ENCODE data around the gene SRL.
"Not testable (repeated sequence)": the region's sequence is repeated elsewhere in the genome, so short reads cannot be mapped to it uniquely, and the experiment has no call there.

SRL gene

DNA sequence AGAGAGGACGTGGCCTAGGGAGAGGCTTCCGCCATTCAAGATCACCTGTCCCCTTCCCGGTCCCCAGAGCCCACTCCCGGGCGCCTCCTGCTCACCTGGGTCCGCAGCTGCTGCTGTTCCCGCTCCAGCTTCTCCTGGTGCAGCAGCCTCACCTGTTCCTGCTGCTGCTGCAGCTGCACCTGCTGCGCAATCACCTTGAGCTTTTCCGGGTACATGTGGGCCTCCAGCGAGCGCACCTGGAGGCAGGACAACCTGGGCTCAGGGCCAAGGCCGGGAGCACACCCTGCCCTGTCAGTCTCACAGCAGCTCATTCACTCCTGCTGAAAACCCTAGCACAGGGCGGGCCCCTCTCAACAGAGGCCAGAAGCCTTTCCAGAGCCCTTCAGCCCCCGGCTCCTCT lies 18.5 kb upstream of the SRL start:
- no peak for DNase-seq

DNA sequence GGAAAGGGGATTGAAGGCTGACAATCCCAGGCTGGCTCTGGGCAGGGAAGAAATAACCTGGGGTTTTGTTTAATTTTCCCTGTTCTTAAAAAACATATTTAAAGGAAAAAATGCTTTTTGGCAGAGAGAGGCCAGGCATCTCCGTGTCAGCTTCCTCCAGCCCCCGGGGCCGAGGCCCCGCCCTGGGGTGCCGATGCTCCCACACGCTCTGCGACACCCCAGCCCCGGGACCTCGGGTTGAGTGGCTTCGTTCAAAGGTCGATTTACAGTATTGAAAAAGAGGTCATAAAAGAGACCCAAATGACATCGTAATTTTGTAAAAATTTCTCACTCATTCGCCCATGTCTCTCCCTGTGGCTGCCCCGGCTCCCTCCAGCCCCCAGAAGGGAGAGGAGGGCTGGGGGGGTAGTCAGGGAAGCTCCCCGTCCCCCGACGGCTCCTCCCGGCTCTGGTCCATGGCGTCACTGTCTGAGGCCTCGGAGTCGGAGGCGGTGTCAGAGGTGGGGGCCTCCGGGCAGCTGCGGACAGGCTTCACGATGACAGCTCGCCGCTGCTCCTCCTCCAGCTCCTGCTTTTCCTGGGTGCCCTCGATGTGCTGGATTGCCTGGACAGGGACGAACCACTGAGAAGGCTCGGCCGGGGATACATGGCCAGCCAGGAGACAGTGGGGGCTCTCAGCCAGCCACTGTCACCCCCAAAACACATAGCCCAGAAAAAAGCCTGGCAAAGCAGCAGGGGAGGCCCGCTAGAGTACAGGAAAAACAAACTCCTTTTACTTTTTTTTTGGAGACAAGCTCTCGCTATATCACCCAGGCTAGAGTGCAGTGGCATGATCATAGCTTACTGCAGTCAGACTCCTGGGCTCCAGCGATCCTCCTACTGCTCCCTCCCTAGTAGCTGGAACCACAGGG lies 16.0 kb upstream of the SRL start:
- no peak for DNase-seq

DNA sequence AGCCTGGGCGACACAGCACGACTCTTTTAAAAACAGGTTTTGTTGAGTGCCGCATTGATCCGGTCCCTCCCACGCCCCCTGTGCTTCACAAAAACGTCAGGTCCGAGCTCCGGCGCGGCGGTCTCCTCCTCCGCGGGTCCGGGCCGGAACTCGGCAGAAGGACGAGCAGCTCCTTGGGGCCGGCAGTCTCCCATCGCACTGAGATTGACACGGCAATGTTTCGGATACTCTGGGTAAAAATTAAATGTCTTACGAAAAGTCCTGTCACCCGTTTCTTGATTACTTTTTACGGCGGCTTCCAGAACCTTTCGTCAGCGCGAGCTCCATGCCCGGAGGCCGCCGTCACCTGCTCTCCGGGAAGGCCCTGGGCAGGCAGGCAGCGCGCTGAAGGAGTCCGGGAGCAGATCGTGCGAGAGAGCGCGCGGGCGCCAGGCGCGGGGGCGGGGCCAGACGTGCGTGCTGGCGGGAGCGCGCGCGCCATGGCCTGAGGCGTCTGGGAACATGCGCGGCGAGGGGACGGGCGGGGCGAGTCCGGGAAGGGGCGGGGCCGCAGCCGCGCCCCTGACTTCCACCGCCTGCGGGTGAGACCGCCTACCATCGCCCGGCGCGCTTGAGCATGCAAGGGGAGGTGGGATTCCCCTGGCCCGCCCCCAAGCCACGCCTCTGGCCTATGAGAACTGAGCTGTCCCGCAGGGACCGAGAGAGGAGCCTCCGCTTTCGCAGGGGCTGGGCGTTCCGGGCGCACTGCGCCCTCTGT lies 11.7 kb upstream of the SRL start:
- DNase-seq: peak; percentile 94 to 98

DNA sequence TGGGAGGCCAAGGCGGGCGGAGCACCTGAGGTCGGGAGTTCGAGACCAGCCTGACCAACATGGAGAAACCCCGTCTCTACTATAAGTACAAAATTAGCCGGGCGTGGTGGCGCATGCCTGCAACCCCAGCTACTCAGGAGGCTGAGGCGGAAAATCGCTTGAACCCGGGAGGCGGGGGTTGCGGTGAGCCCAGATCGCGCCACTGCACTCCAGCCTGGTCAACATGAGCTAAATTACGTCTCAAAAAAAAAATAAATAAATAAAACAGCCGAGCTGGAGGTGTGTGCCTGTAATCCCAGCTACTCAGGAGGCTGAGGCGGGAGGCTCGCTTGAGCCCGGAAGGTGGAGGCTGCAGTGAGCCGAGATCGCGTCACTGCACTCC lies 11.1 kb upstream of the SRL start:
- not testable (repeated sequence) for DNase-seq

DNA sequence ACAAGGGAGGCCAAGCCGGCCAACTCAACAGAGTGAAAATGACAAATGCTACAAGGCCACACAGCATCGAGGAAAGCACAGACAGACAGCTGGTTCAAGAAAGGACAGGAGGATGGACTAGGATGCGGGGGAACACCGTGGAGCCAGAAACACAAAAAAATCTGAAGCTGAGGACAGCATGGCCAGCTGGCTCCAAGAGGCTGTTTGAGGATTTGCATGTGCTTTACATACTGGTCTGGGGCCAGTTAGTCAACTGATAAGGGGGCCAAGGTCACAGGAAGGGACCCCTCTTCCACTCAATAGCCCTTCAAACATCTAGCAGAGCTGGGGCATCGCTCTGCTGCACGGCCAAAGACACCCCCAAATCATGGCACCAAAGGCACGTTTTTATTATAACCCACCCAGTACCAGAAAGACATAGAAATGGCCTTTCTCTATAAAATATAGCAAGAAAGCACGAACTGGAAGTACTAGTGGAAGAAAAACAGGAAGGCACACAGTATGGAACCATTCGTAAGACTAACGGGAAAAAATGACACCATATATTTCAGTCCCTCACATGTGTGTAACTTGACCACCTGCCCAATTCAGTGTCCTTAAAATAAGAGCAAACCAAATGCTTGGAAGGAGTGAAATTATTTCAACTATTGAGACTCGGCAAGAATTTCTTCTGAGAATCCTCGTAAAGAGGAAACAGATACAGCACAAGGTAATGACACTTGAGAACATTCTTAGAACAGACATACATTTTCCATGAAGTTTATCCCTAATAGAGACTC lies 7.8 kb upstream of the SRL start:
- DNase-seq: peak; percentile 86 to 88

DNA sequence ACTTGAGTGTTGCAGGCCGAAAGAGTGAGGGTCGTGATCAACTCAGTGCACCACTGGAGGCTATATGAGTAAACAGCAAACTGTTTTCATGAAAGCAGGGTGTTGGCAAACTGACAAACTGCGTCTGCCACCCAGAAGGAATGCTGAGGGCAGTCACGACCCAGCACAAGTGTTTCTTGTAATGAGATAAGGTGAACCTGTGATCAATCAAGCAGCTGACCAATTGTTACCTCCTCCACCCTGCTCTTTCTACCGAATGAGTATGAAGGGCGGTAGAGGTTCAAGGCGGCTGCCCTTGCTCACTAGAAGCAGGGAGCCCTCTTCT lies 5.5 kb upstream of the SRL start:
- no peak for DNase-seq

DNA sequence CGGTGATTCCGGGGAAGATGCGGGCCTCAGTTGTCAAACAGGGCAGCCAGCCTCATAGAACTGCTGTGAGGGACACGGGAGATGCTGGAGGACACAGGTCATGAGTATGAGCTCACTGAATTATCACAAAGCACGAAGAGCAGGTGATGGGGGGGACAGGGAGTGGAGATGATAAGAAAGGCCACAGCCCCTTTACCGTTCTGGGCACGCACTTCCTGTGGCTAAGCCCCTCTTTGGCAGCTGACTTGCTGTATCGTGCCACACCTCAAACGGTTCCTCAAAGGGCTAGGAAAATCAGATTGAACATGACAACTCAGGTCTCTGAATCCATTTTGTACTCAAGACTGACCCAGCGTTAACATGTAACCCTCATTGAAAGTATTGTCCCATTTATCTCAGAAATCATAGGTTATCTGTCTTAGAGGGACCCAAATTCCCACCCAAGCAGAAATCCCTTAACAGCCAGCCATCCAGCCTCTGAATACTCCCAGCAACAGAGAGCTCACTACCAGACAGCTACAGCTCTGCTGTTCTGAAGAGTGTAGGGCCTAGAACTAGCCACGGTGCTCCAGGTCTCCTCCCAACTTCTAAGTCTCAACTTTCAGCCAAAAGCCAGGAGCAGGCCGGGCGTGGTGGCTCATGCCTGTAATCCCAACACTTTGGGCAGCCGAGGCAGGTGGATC lies 5.0 kb upstream of the SRL start:
- peak in 1 of 2 experiments; percentile 34 for DNase-seq

DNA sequence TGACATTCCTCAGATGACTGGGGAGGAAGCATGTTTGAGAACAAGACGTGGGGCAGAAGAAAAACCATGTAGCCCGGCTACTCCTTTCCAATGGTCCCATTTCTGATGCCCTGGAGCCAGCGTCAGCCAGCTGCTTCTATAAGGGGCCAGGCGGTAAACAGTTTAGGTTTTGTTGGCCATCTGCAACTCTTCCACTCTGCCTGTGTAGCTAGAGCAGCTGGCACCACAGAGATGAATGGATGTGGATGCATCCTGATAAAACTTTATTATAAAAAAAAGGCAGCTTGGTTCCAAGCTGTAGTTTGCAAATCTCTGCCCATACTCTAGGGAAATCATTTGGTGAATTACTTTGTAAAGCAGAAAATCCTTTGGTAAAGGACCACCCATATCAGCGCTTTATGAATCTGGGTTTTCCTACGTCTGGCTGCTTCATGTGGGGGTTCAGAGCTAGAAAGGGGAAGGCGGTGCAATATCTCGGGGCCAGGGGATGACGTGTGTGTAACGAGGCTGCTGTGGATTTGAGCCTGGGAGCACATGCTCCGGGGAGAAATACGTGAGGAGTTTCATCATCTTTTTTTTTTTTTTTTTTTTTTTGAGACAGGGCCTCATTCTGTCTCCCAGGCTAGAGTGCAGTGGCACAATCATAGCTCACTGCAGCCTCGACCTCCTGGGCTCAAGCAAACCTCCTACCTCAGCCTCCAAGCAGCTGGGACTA lies 3.4 kb upstream of the SRL start:
- peak in 1 of 2 experiments; percentile 39 for DNase-seq

DNA sequence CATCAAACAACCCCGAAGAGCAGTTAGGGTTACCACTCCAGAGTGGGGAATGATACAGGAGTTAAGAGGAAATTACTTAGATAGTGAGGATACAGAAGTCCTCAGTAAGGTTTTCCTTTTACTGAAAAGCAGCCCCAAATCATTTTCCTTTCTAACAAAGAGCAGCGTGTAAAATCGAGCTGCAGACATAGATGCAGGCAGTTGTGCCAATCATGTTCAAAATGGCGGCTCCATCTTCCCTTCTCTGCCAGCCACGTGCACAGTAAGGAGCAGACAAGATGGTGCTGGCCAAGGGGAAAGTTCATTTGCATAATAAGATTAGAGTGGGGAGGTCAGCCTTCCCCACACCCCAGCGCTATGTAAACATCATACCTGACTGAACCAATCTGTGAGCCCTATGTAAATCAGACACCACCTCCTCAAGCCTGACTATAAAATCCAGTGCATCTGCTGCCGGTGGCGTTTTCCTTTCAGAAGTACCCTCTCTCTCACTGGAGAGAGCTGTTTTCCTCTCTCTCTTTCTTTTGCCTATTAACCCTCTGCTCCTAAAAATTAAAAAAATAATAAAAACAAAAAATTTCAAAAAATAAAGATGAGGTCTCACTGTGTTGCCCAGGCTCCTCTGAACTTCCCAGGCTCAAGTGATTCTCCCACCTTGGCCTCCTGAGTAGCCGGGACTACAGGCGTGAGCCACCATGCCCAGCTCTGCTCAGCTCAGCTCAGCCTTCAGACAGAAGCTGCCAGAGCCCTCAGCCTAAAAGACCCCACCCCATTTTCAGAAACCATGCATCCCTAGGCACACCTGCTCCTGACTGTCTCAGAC lies 2.6 kb upstream of the SRL start:
- DNase-seq: peak; percentile 93 to 95

DNA sequence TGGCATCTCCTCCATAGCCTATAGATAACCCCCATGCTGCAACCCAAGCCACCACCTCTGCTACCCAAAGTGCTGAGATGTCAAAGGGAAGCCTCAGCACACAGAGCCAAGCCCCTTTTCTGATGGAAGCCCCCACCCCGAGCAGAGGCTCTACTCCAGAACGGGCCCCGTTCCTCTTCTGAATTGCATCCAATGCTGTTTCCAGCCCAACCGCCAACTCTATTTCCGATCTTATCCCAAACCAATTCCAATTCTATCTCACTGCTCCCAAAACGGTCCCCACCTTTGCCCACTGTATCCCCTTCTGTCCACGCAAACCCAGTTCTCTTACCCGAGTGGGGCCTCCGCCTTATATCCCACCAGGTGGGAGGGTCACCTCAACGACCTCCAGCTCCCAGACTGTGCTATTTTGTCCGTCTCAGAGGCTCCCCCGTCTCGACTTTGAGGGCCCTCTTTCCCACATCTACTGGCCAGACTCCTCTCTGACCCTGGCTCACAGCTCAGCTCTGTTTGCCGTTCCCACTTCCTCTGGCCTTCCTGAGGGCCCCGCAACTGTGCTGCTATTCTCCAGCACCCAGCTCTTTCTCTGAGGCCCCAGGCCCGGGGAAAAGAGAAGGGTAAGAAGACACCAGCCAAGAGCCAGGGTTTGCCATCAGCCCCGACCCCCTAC lies 487 bp downstream of the SRL start:
- DNase-seq: no peak

DNA sequence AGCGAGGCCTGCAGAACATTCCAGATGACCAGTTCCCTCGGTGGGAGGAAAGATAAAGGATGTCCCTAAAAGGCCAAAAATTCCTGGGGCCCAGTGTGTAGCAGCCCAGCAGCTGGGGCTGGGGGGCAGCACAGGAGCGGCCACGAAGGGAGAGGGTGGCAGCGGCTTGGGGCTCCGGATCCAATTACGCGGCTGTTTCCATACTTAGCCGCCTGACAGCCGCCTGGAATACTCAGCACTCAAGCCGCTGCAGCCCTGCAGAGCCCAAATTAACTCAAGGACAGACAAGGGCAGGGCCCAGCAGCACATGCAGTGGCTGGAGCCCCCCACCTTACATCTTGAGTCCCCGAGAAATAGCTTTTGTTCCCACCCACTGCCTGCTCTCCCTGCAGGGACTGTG lies 1.3 kb downstream of the SRL start:
- peak in 1 of 2 experiments; percentile 29 for DNase-seq

DNA sequence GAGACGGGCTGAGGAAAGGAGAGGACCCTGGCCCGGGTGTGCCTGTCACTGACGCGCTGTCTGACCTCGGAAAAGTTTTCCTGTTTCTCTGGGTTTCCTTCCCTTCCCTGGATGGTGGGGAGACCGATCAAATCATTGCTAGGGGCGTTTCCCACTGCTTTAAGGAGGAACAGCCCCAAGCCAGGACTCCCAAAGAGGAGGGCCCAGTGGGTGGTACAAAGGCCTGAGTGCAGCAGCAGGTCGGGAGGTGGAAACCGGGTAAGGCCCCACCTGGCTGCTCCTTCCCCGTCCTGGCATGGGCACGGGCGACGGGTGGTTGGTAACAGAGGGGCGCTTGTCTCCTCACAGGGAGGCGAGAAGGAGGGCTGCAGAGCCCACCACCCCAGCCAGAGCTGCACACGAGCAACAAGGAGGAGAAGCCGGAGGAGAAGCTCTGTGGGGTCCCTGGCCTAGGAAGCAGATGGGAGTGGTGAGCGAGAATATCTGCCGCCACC lies 2.2 kb downstream of the SRL start:
- DNase-seq: no peak

DNA sequence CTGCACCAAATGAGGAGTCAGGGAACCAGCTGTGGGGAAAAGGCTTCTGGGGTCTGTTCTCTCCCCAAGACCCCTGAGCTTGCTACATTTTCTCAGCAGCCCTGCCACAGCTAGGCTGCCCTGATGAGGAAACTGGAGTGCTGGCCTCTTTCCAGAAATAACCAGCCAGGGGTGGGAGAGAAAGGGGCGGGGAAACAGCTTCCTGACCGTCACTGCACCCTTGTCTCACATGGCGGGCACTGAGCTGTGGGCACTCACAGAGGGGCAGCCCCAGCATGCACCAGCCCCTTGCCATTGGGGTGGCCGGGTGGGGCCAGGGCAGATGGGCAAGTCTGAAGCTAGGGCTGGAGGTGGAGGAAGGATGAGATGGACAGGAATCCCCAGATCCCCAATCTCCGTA lies 2.9 kb downstream of the SRL start:
- DNase-seq: peak in 1 of 2 experiments; percentile 32

DNA sequence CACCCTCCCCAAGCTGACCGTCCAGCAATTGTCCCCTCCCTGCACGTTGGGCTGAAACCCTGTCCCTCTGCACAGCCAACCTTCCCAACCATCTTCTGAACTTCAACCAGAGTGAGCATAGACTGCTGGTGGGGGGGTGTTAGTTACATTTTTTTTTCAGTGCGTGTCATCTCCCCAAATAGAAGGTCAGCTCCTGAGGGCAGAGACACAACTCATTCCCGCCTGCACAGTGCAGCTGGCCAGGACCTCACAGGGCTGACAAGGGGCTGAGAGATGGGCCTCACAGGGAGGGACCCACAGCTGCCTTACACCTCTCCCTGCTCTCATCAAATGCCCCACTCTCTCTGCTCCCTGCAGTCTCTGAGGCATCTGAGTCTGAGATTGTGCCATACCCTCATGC lies 8.4 kb downstream of the SRL start:
- DNase-seq: no peak

DNA sequence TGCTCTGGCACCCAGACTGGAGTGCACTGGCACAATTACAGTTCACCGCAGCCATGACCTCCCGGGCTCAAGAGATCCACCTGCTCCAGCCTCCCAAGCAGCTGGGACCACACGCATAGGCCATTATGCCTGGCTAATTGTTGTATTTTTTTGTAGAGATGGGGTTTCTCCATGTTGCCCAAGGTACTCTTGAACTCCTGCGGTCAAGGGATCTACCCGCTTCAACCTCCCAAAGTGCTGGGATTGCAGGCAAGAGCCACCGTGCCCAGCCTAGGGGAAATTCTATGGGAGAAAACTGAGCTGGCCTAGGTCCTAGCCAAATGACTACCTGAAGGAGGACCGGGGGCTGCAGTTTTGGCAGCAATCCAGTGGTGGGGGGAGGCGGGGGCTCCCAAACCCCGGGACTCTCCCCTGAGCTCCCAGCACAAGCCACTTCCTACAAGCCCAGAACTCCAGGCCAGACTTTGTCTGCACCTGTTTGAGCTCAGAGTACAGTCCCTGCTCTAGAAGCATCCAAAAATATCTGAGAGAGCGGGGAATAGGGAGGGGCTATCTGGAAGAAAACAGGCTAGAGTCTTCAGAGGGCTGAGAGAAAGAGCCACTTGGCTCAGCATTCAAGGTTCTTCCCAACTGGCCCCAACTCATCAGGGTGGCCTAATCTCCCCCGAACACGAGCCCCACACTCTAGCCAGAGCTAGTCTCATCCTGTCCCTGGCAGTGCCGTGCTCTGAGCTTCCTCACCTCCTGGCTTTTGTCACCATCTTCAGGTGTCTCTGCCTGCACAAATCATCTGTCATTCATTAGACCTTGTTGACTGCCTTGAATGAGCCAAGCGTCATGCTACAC lies 9.1 kb downstream of the SRL start:
- no peak for DNase-seq

DNA sequence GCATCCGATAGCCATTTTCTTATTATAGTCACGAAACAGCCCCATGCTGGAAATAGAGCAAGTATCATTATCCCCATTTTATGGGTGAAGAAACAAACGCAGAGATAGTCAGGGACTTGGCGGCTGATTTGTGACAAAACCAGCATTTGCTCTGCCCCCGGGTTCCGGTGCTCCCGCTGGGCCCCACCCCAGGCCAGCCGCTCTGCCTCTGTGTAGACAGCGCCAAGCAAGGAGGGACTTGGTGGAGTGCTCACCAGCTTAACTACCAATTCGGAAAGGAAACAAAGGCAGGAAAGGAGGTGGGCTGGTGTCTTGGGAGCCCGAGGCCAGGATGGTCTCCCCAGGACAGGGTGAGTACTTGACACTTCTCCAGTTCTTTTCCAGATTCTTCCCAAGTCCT lies 10.0 kb downstream of the SRL start:
- DNase-seq: no peak

DNA sequence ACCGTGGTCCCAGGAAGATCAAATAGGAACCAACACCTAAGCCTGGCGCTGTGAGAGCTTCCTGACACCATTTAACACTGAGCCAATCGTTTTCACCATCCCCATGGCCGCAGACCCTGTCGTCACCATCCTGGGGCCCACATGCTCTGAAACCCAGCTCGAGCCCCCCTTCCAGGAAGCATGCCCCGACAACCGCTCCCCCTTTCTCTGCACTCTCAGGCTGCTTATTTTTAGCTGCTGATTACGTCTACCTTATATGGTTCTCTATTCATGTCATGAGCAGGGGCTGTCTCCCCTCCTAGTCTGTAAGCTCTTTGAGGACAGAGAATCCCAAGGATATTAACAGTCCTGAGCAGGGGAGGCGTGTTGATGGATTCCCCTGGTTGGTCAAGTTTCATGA lies 10.5 kb downstream of the SRL start:
- no peak for DNase-seq

DNA sequence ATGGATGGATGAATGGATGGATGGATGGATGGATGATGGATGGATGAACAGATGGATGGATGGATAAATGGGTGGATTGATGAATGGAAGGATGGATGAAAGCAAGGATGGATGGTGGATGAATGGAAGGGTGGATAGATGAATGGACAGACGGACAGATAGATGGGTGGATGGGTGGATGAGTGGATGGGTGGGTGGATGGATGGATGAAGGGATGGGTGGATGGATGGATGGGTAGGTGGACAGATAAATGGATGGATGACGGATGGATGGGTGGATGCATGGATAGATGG lies 14.9 kb downstream of the SRL start:
- no peak for DNase-seq

DNA sequence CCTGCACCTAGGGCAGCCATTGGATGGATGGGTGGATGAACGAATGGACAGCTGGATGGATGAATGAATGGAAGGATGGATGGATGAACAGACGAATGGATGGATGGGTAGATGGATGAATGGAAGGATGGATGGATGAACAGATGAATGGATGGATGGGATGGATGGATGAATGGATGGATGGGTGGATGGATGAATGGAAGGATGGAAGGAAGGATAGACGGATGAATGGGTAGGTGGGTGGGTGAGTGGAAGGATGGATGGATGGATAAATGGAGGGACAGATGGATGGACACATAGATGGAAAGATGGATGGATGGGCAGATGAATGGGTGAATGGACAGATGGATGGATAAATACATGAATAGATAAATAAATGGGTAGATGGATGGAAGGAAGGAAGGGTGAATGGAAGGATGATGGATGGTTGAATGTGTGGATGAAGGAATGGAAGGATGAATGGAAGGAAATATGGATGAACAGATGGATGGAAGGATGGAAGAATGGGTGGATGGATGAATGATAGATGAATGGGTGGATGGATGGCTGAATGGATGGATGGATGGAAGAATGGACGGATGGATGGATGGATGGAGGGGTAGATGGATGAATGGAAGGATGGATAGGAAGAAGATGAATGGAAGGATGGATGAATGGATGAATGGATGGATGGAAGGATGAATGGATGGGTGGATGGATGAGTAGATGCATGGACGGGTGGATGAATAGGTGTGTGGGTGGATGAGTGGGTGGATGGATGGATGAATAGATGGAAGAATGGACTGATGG lies 15.4 kb downstream of the SRL start:
- no peak for DNase-seq
